ENCODE measurements around the gene MUC2.

- TF ChIP-seq FOXA1 (IDR thresholded peaks at IDR 0.05) = no peak
- TF ChIP-seq TARDBP (IDR thresholded peaks at IDR 0.05) = no peak
- TF ChIP-seq SP1 (IDR thresholded peaks at IDR 0.05) = no peak
- TF ChIP-seq BHLHE40 (IDR thresholded peaks at IDR 0.05; ENCODE audit: borderline replicate concordance) = no peak
These were observed 2.4 kb upstream of the MUC2 start for GRCh38 chr11:1072116-1072820.

All from HEK293T (cell line).